ENCODE data around the gene AFDN.

- TF ChIP-seq FOXM1 (IDR thresholded peaks at IDR 0.05; ENCODE audit: low read depth, low read length) (no peak), CTCF (IDR thresholded peaks at IDR 0.05 in 2 of 3, conservative IDR thresholded peaks at IDR 0.05 in 1 of 3; ENCODE audit: control insufficient read depth in 2 of 3, extremely low read depth in 1 of 3, insufficient read depth in 1 of 3, low read depth in 3 of 3, low read length in 3 of 3) (no peak), SIN3A (IDR thresholded peaks at IDR 0.05; ENCODE audit: low read depth, low read length) (no peak), KAT2A (conservative IDR thresholded peaks at IDR 0.05; ENCODE audit: control insufficient read depth, low read depth, low read length) (no peak), CEBPB (IDR thresholded peaks at IDR 0.05; ENCODE audit: borderline replicate concordance in 1 of 2, low read depth in 2 of 2, low read length in 2 of 2) (no peak), ZBTB40 (IDR thresholded peaks at IDR 0.05; ENCODE audit: borderline replicate concordance) (no peak), POLR2AphosphoS5 (IDR thresholded peaks at IDR 0.05; ENCODE audit: low read length) (no peak)
These were observed 78.1 kb downstream of the AFDN start for GRCh38 chr6:167904791-167905190.

All from GM12878 (cell line).